Measurements from ENCODE around the gene NHSL1.

NHSL1 gene

GRCh38 chr6:138396709-138397108, 102.6 kb downstream of the NHSL1 start:
- Histone ChIP-seq H3K4me1 (ENCODE audit: insufficient read depth, low read length) (no peaks in the 10 kb centered on the region), H3K27ac (ENCODE audit: low read length) (no peak overlapping the region), H3K36me3 (ENCODE audit: insufficient read depth, low read length) (no peaks in the 10 kb centered on the region), H3K9me3 (ENCODE audit: insufficient read depth, low read length, severe bottlenecking) (no peaks in the 10 kb centered on the region), H3K4me3 (ENCODE audit: low read depth in 1 of 2, low read length in 2 of 2) (no peak overlapping the region), H3K27me3 (ENCODE audit: insufficient read depth, low read length, poor library complexity) (peaks cover 3% of the 10 kb centered on the region), H4K20me1 (ENCODE audit: insufficient read depth, low read length) (no peaks in the 10 kb centered on the region), H2AFZ (ENCODE audit: low read depth, low read length) (no peak overlapping the region), H3K9ac (ENCODE audit: low read depth, low read length) (no peak overlapping the region), H3K4me2 (ENCODE audit: insufficient read depth, low read length) (no peak overlapping the region), H3K79me2 (ENCODE audit: insufficient read depth, low read length) (no peaks in the 10 kb centered on the region)
- DNase-seq (no peak), ATAC-seq (ENCODE audit: insufficient read depth, low read depth) (no peak)
- no peak for TF ChIP-seq EZH2 (IDR thresholded peaks at IDR 0.05; ENCODE audit: borderline replicate concordance, low read depth, low read length, severe bottlenecking)
- TF ChIP-seq, protein P1, sequence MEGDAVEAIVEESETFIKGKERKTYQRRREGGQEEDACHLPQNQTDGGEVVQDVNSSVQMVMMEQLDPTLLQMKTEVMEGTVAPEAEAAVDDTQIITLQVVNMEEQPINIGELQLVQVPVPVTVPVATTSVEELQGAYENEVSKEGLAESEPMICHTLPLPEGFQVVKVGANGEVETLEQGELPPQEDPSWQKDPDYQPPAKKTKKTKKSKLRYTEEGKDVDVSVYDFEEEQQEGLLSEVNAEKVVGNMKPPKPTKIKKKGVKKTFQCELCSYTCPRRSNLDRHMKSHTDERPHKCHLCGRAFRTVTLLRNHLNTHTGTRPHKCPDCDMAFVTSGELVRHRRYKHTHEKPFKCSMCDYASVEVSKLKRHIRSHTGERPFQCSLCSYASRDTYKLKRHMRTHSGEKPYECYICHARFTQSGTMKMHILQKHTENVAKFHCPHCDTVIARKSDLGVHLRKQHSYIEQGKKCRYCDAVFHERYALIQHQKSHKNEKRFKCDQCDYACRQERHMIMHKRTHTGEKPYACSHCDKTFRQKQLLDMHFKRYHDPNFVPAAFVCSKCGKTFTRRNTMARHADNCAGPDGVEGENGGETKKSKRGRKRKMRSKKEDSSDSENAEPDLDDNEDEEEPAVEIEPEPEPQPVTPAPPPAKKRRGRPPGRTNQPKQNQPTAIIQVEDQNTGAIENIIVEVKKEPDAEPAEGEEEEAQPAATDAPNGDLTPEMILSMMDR (IDR thresholded peaks at IDR 0.05; ENCODE audit: borderline replicate concordance, extremely low read depth, low read length, poor library complexity, severe bottlenecking) = no peak

GRCh38 chr6:138393871-138394783, 105.2 kb downstream of the NHSL1 start:
- no peaks in the 10 kb centered on the region for H4K20me1 ChIP-seq (ENCODE audit: insufficient read depth, low read length)
- ATAC-seq (ENCODE audit: insufficient read depth, low read depth) = no peak
- no peak for DNase-seq
- TF ChIP-seq EZH2 (IDR thresholded peaks at IDR 0.05; ENCODE audit: borderline replicate concordance, low read depth, low read length, severe bottlenecking) = no peak
- TF ChIP-seq, protein P1 (IDR thresholded peaks at IDR 0.05; ENCODE audit: borderline replicate concordance, extremely low read depth, low read length, poor library complexity, severe bottlenecking) = no peak
- H3K4me2 ChIP-seq (ENCODE audit: insufficient read depth, low read length) = no peak overlapping the region
- H3K9me3 ChIP-seq (ENCODE audit: insufficient read depth, low read length, severe bottlenecking) = no peaks in the 10 kb centered on the region
- no peak overlapping the region for H2AFZ ChIP-seq (ENCODE audit: low read depth, low read length)
- no peaks in the 10 kb centered on the region for H3K36me3 ChIP-seq (ENCODE audit: insufficient read depth, low read length)
- H3K27me3 ChIP-seq (ENCODE audit: insufficient read depth, low read length, poor library complexity) = peaks cover 4% of the 10 kb centered on the region
- H3K4me1 ChIP-seq (ENCODE audit: insufficient read depth, low read length) = no peaks in the 10 kb centered on the region
- no peak overlapping the region for H3K27ac ChIP-seq (ENCODE audit: low read length)
- H3K4me3 ChIP-seq (ENCODE audit: low read depth in 1 of 2, low read length in 2 of 2) = no peak overlapping the region
- no peak overlapping the region for H3K9ac ChIP-seq (ENCODE audit: low read depth, low read length)
- no peaks in the 10 kb centered on the region for H3K79me2 ChIP-seq (ENCODE audit: insufficient read depth, low read length)

- ATAC-seq (ENCODE audit: insufficient read depth, low read depth) (no peak), DNase-seq (no peak)
- no peak overlapping the region for H3K4me3 ChIP-seq (ENCODE audit: low read depth in 1 of 2, low read length in 2 of 2)
- no peaks in the 10 kb centered on the region for H3K36me3 ChIP-seq (ENCODE audit: insufficient read depth, low read length)
- TF ChIP-seq EZH2 (IDR thresholded peaks at IDR 0.05; ENCODE audit: borderline replicate concordance, low read depth, low read length, severe bottlenecking) = no peak
- TF ChIP-seq, protein P1 (IDR thresholded peaks at IDR 0.05; ENCODE audit: borderline replicate concordance, extremely low read depth, low read length, poor library complexity, severe bottlenecking) = no peak
- H3K4me1 ChIP-seq (ENCODE audit: insufficient read depth, low read length) = no peaks in the 10 kb centered on the region
- no peaks in the 10 kb centered on the region for H3K9me3 ChIP-seq (ENCODE audit: insufficient read depth, low read length, severe bottlenecking)
- peaks cover 18% of the 10 kb centered on the region for H3K27me3 ChIP-seq (ENCODE audit: insufficient read depth, low read length, poor library complexity)
- H4K20me1 ChIP-seq (ENCODE audit: insufficient read depth, low read length) = no peaks in the 10 kb centered on the region
- no peak overlapping the region for H2AFZ ChIP-seq (ENCODE audit: low read depth, low read length)
- no peak overlapping the region for H3K4me2 ChIP-seq (ENCODE audit: insufficient read depth, low read length)
- no peak overlapping the region for H3K9ac ChIP-seq (ENCODE audit: low read depth, low read length)
- H3K79me2 ChIP-seq (ENCODE audit: insufficient read depth, low read length) = no peaks in the 10 kb centered on the region
- H3K27ac ChIP-seq (ENCODE audit: low read length) = no peak overlapping the region
Observed at GRCh38 chr6:138389551-138389950, 109.7 kb downstream of the NHSL1 start.
